ENCODE results near the gene ZNF169.
"Not testable (repeated sequence)": the region's sequence is repeated elsewhere in the genome, so short reads cannot be mapped to it uniquely, and the experiment has no call there.

DNA sequence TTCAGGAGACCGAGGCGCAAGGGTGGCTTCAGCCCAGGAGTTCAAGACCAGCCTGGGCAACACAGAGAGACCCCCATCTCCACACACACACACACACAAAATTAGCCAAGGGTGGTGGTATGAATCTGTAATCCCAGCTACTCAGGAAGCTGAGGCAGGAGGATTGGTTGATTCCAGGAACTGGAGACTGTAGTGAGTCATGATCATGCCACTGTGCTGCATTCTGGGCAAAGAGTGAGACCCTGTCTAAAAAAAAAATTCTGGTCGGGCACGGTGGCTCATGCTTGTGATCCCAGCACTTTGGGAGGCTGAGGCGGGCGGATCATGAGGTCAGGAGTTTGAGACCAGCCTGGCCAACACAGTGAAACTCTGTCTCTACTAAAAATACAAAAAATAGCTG lies 80.6 kb downstream of the ZNF169 start:
- not testable (repeated sequence) for TF ChIP-seq CTCF (IDR thresholded peaks at IDR 0.05; ENCODE audit: insufficient read depth, low read length, poor library complexity, severe bottlenecking); EZH2phosphoT487 (conservative IDR thresholded peaks at IDR 0.05; ENCODE audit: low read length)

Measured in SU-DHL-6 (cell line).